ENCODE results near the gene SLC16A11. TPM values are rescaled to one million over a fixed set of nuclear protein-coding genes. Genes with fewer than 3 reads are reported as not detected.

The SLC16A11 gene
- total RNA-seq, 3 donors from 2014 or later = 1.5 to 3.6 TPM; not detected in 1

DNA sequence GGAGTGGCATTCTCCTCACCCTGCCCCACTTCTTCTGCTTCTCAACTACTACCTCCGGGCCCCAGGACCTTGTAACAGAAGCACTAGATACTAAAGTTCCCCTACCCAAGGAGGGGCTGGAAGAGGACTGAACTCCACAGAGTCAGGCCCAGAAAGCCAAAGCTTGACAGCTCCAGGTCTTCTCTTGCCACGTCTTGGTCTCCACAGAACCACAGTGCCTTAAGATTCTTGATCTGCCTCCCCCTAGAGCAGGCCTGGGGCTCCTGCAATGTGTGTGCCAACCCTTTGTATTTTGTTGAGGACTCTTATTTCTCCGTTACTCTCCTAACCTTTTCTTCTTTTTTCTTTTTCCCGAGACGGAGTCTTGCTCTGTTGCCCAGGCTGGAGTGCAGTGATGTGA is 4.1 kb downstream of the SLC16A11 start:
- Histone ChIP-seq H3K4me3 (no peak overlapping the region), H3K27me3 (no peaks in the 10 kb centered on the region), H3K4me1 (peaks cover 12 to 13% of the 10 kb centered on the region in 2 donors), H3K9me3 (no peaks in the 10 kb centered on the region), H3K27ac (no peak overlapping the region), H3K36me3 (no peaks in the 10 kb centered on the region)
- DNase-seq (ENCODE audit: low spot score in 2 of 2) = no peak
- intact Hi-C loops (cut with DNase I; ENCODE audit: low total_unique reads) = no loop called here
- no peak for TF ChIP-seq POLR2A (IDR thresholded peaks at IDR 0.05)
- TF ChIP-seq, protein P1, sequence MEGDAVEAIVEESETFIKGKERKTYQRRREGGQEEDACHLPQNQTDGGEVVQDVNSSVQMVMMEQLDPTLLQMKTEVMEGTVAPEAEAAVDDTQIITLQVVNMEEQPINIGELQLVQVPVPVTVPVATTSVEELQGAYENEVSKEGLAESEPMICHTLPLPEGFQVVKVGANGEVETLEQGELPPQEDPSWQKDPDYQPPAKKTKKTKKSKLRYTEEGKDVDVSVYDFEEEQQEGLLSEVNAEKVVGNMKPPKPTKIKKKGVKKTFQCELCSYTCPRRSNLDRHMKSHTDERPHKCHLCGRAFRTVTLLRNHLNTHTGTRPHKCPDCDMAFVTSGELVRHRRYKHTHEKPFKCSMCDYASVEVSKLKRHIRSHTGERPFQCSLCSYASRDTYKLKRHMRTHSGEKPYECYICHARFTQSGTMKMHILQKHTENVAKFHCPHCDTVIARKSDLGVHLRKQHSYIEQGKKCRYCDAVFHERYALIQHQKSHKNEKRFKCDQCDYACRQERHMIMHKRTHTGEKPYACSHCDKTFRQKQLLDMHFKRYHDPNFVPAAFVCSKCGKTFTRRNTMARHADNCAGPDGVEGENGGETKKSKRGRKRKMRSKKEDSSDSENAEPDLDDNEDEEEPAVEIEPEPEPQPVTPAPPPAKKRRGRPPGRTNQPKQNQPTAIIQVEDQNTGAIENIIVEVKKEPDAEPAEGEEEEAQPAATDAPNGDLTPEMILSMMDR (IDR thresholded peaks at IDR 0.05) = no peak
- TF ChIP-seq POLR2AphosphoS5 (IDR thresholded peaks at IDR 0.05) = no peak

DNA sequence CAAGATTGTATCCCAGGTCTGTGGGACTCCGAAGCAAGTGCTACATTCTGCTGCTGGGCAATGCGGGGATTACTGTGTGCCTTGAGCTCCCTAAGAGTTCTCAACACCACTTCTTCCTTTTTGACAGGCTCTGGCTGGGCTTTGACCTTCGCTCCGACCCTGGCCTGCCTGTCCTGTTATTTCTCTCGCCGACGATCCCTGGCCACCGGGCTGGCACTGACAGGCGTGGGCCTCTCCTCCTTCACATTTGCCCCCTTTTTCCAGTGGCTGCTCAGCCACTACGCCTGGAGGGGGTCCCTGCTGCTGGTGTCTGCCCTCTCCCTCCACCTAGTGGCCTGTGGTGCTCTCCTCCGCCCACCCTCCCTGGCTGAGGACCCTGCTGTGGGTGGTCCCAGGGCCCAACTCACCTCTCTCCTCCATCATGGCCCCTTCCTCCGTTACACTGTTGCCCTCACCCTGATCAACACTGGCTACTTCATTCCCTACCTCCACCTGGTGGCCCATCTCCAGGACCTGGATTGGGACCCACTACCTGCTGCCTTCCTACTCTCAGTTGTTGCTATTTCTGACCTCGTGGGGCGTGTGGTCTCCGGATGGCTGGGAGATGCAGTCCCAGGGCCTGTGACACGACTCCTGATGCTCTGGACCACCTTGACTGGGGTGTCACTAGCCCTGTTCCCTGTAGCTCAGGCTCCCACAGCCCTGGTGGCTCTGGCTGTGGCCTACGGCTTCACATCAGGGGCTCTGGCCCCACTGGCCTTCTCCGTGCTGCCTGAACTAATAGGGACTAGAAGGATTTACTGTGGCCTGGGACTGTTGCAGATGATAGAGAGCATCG is 5.6 kb downstream of the SLC16A11 start:
- Histone ChIP-seq H3K9me3 (no peaks in the 10 kb centered on the region), H3K27me3 (no peaks in the 10 kb centered on the region), H3K4me3 (no peak overlapping the region), H3K4me1 (peaks cover 12 to 13% of the 10 kb centered on the region in 2 donors), H3K27ac (peak overlapping the region in 1 of 2 donors; percentile 7), H3K36me3 (no peaks in the 10 kb centered on the region)
- intact Hi-C loops (cut with DNase I; ENCODE audit: low total_unique reads) = no loop called here
- TF ChIP-seq, protein P1 (IDR thresholded peaks at IDR 0.05) = no peak
- no peak for TF ChIP-seq POLR2A (IDR thresholded peaks at IDR 0.05)
- no peak for TF ChIP-seq POLR2AphosphoS5 (IDR thresholded peaks at IDR 0.05)
- no peak for DNase-seq (ENCODE audit: low spot score in 2 of 2)

DNA sequence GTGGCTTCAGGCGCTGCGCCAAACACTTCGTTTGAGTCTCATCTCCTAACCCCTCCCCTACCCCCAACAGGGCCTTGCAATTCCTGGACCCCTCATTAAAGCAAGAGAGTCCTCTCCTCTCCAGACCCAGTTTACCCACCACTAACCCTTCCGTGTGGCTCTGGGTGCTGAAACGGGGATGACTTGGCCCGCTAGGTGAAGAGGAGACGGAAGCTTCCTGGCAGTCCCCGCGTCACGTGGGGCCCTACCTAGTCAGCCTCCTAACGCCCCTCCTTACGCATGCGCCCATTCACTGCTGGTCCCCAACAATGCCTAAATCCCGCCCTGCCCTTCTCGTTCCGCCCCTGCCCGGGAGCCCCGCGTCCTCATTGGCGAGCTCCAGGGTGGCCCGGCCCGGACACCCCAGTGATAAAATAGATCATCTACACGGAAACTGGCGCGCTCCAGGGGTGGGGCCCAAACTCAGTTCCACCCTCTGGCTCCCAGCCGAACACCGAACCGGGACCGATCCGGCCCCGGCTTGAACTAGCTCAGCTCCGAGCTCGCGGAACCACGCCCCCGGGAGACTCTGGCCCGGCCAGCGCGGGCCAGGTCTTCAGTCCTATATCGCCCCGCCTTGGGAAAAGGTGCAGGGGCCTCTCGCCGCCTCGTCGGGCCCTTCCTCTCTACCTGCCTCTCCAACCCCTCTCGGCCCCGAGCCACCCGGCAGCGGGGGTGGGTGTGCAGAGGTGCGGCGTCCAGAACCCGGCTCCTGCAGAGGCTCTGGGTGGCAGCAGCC is 8.1 kb downstream of the SLC16A11 start, which contains the start of gene SLC16A13:
Gene SLC16A13 (plus strand): TSS at position 425 of the 778 bp plus-strand sequence. CDS start 368 bp downstream, outside the sequence.
- no peaks in the 10 kb centered on the region for H3K36me3 ChIP-seq
- no peaks in the 10 kb centered on the region for H3K27me3 ChIP-seq
- H3K4me3 ChIP-seq = peak within 1 kb of the TSS; percentile 55 to 91 (median 71)
- H3K4me1 ChIP-seq = peaks cover 0 to 8% of the 10 kb centered on the region in 2 donors
- H3K9me3 ChIP-seq = no peaks in the 10 kb centered on the region
- H3K27ac ChIP-seq = peak within 1 kb of the TSS; percentile 94 to 96
- intact Hi-C loops (cut with DNase I; ENCODE audit: low total_unique reads) = no loop called here
- peak; percentile 96 to 98 for DNase-seq (ENCODE audit: low spot score in 2 of 2)
- peak; percentile 24 for TF ChIP-seq POLR2A (IDR thresholded peaks at IDR 0.05)
- peak; percentile 50 to 90 (median 70) for TF ChIP-seq POLR2AphosphoS5 (IDR thresholded peaks at IDR 0.05)
- TF ChIP-seq, protein P1 (IDR thresholded peaks at IDR 0.05) = peak in 2 of 3 donors; percentile 11 to 14

DNA sequence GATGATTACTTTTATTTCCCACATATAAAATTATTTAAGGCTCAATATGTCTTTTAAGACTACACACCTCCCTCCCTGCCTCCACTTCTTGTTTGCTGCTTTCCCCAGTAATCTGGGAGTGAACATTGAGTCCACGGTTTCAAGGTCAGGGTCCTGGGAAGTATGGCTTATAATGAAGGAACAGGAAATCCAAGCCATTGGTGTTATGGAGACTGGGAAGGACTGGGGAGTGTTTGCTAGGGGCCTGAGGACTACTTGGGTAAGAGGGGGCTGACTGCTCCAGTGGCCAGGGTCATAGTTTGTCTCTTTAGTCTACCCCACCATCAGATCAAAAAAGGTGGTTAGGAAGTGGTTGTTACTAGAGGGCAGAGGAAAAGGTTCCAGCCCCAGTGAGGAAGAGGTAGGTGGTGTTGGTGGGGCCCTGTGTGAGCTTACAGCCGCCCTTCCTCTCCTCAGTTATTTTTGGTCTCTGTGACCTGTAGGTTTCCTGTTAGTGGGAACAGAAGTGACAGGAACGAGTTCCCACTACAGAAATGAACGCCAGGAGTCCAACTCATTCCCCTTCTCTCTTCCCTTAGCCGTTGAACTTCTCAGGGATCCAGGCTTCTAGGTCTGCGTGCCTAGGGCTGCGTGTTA is 8.8 kb downstream of the SLC16A11 start:
- peak overlapping the region; percentile 55 to 91 (median 71) for H3K4me3 ChIP-seq
- no peaks in the 10 kb centered on the region for H3K36me3 ChIP-seq
- DNase-seq (ENCODE audit: low spot score in 2 of 2) = no peak
- H3K27me3 ChIP-seq = no peaks in the 10 kb centered on the region
- no peaks in the 10 kb centered on the region for H3K9me3 ChIP-seq
- peak overlapping the region; percentile 94 to 96 for H3K27ac ChIP-seq
- TF ChIP-seq, protein P1 (IDR thresholded peaks at IDR 0.05) = no peak
- TF ChIP-seq POLR2AphosphoS5 (IDR thresholded peaks at IDR 0.05) (no peak), POLR2A (IDR thresholded peaks at IDR 0.05) (no peak)
- H3K4me1 ChIP-seq = peaks cover 0 to 8% of the 10 kb centered on the region in 2 donors
- intact Hi-C loops (cut with DNase I; ENCODE audit: low total_unique reads) = no loop called here
